Erythroblast (primary cell): ENCODE measurements around the gene FOXL3.

Experiments used
- DNase-seq, 2 experiments: peaks; one replicate each; lab custom pipeline; 2025; lab: John Stamatoyannopoulos, UW
- GATA1 ChIP-seq: IDR thresholded peaks from 2 replicates; pipeline ENCODE4 v1.6.1; 2011; ENCODE audit warnings: low read depth, mild to moderate bottlenecking, control low read depth, low read length, moderate library complexity
- POLR2A ChIP-seq: IDR thresholded peaks from 2 replicates; pipeline ENCODE4 v1.6.1; 2011; ENCODE audit warnings: mild to moderate bottlenecking, low read length

Gene FOXL3

DNA sequence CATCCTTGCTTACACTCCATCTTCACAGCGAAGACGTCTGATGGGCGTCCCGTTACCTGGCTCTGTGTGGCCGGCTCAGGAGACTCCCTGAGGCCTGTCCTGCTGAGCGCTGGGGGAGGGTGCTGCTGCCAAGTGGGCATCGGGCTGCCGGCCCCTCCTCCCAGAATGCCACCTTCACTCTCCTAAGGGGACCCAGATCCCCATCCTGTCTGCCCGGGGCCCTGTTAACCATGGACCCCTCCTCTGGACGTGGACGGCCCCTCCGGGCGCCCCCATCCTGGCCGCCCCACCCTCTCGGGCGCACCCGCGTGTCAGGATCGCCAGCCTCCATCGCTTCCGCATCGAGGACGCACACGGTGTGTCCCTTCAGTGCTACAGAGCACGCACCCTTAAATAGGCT is 7.3 kb upstream of the FOXL3 start:
- no peak for DNase-seq
- TF ChIP-seq GATA1, result no peak
- TF ChIP-seq POLR2A, result no peak

DNA sequence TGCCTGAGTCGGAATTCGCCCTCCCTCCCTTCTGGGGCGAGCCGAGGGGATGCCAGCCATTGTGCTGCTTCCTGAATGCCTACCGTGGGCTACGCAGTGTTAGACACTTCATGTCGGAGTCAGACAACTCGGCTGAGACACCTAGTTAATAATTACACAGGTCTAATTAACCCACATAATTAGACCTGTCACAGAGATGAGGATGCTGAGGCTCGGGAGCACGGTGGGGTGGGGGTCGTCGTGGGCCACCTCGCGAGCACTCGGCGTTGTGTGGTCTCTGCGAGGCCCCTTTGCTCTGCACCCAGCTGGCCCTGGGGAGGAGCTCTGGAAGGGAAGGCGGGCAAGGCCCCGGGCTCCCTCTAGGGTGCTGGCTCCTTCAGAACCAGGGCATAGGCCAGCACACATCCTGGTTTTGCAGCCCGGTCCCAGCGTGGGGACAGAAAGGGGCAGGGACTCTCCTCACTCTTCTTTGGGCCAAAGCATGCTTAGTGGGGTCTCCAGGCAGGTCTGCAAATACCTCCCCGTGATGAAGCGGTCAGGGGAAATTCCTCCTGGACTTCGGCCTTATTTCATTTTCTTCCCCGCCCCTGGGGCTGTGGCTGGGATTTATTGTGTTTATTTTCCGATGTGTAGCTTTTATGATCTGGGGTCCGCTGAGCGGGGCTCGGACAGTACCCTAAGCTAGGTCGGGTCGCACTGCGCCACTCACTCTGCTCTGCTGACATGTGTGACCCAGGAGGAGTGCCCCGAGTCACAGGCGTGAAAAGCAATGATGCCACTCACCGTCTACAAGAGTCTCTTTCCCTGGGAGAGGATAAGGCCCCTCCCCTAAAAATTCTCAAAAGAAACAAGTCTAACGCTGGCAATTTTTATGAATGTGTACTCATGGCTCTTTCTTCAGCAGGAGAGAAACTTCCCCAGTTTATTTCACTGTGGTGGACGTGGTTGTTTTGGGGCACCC is 4.9 kb upstream of the FOXL3 start:
- TF ChIP-seq GATA1 (no peak), POLR2A (no peak)
- no peak for DNase-seq

DNA sequence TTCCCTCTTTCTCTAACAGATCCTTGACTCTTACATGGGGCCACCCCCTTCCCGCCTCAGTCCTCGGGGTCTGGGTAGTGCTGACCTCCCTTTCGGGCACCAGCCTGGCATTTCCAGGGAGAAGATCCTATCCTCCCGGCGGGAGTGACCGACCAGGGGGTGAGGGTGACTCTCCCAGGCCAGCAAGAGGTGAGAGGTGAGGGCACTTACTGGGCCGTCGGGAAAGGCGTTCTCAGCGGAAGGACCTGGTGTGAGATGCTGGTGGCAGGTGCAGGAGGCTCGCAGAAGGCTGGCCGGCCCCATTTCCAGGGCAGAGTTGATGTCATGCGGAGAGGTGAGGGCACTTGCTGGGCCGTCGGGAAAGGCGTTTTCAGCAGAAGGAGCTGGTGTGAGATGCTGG is 4.2 kb upstream of the FOXL3 start:
- DNase-seq, result no peak
- TF ChIP-seq POLR2A (no peak), GATA1 (no peak)

DNA sequence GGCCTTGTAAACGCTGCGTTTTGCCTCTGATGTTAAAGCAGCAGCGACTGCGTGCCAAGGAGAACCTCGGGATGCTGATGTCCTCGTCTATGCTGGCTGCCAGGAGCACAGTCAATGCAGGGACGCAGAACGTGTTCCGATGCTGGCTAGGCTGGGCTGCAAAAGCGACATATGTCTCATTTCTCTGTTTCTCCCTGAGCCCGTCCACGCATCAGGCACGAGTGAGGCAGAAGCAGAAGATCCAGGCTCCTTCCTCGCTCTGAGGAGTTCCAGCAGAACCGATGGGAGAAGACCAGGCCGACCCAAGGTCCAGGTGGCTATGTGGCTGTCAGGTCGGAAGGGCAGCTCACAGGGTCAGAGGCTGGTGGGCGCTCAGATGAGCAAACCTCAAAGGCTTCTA is 3.7 kb upstream of the FOXL3 start:
- no peak for TF ChIP-seq POLR2A
- TF ChIP-seq GATA1, result no peak
- DNase-seq, result no peak

DNA sequence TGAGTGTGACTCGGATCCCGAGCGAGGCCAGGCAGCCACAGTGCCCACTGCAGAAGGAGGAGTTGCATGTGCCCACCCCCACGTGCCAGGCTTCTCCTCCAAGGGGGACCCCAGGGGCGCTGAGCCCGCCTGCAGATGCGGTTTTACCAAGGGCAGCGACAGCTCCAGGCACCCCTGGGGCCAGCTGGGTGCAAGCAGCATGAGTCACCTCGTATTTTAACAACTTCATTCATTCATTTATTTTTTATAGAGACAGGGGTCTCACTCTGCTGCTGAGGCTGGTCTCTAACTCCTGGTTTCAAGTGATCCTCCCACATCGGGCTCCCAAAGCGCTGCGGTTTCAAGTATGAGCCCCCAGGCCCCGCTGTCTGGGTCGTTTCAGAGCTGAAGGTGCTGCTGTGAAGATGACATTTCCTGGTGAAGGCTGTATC is 1.3 kb upstream of the FOXL3 start:
- no peak for DNase-seq
- TF ChIP-seq POLR2A (no peak), GATA1 (no peak)

DNA sequence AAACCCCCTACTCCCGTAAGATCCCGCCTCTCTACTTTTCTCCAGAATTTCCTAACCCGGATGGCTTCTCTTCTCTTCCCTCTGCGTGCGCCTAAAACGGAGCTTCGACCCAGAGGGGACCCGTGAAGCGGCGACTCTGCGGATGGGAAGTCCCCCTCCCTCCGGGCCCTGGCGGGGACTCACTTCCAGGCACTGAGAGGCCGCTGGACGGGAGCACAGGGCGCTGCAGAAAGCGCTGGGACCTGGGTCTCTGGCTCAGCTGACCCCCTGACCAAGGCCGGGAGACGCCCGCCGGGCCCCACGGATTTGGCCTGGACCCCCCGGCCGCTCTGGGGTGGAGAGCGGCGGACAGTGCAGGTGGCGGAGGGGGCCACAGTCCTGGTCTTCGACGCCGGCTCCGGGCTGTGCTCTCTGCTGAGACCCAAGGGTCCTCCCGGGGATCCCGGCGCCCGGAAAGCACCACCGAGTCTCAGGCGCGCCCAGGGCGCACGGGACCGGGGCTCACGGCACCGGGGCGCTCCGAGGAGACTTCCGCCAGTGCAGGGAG is 688 bp upstream of the FOXL3 start:
- TF ChIP-seq GATA1, result no peak
- TF ChIP-seq POLR2A, result no peak
- DNase-seq, result no peak

DNA sequence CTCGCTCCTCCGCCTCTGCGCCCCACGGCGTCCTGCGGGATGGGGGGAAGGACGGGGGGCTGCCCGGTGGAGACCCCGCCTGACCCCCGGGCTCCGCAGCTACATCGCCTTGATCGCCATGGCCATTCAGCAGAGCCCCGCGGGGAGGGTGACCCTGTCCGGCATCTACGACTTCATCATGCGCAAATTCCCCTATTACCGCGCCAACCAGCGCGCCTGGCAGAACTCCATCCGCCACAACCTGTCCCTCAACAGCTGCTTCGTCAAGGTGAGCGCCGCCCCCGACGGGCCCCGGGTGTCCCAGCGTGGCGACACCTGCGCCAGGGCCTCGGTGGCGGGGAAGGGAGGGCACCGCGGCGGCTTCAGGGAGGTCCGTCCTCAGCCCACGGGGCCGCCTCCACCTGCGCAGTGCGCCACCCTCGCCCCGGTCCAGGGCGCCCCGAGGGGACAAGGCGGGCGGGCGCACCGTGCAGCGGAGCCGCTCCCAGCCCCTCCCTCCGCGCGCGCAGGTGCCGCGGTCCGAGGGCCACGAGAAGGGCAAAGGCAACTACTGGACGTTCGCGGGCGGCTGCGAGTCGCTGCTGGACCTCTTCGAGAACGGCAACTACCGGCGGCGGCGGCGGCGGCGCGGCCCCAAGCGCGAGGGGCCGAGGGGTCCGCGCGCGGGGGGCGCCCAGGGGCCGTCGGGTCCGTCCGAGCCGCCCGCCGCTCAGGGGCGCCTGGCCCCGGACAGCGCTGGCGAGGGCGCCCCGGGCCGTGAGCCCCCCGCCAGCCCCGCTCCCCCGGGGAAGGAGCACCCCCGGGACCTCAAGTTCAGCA is 793 bp downstream of the FOXL3 start:
- TF ChIP-seq POLR2A (no peak), GATA1 (no peak)
- no peak for DNase-seq

DNA sequence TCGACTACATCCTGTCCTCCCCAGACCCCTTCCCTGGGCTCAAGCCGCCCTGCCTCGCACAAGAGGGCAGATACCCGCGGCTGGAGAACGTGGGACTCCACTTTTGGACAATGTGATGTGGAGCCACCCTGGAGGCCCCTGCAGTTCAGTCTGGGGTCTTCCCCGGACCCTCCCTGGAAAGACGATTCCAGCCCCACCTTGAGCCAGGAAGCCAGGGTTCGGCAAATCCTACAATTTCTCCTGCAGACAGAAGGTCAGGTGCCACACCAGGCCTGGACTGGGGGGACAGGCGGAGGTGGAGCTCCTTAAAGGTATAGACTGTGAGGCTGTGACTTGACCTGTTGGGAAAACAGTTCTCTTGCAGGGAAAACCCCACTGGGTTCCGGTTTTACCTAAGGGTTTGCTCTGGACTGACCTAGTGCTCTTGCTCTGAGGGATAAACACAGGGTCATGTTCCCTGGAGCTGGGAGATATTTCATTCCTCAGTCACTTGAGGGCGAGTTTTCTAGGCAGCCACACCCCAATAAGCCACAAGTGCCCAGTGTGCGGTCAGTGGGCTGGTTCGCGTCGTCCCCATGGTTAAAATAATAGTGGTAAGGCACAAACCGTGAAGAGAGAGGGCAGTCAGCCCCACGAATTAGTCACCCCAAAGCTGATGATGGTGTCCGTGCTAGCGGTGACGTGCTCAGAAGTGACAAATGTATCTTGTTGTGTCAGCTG is 1.6 kb downstream of the FOXL3 start:
- DNase-seq, result no peak

DNA sequence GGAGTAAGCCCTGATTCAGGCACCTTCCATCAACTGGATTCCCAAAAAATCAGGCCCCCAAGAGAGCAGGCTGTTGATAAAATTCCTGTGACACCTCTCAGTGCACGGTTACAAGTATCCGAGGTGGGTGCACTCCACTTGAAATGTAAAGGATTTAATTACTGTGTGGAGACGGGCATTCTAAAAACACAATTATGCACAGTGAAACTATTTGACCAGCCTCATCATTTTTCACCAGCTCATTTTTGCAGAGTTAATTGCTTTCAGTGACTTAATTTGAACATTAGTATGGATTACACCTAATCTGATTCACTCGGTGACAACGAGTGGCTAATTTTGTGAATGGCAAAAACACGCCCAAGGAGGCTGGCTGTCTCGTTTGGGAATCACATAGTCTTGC is 2.3 kb downstream of the FOXL3 start:
- TF ChIP-seq GATA1 (no peak), POLR2A (no peak)
- DNase-seq, result no peak

More for the DNA sequence above, 1.6 kb downstream of the FOXL3 start:
- TF ChIP-seq GATA1 (no peak), POLR2A (no peak)

DNA sequence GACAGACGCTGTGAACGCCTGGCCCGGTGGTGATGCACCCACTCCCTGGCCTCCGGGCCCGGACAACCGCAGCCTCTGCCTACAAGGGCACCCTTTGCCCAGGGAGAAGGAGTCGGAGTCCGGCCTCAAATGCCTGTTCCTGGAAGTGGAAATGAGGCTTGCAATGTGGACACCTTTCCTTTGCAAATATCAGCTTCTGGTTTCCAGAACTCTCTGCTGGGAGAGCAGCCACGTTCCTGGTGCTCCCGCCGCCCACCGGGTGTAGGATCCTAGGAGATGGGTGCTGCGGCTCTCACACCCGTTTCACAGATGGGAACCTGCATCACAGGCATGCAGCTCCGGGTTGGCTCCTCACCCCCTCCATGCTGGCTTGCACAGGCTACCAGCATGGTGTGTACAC is 2.9 kb downstream of the FOXL3 start:
- TF ChIP-seq POLR2A, result no peak
- no peak for TF ChIP-seq GATA1
- no peak for DNase-seq

DNA sequence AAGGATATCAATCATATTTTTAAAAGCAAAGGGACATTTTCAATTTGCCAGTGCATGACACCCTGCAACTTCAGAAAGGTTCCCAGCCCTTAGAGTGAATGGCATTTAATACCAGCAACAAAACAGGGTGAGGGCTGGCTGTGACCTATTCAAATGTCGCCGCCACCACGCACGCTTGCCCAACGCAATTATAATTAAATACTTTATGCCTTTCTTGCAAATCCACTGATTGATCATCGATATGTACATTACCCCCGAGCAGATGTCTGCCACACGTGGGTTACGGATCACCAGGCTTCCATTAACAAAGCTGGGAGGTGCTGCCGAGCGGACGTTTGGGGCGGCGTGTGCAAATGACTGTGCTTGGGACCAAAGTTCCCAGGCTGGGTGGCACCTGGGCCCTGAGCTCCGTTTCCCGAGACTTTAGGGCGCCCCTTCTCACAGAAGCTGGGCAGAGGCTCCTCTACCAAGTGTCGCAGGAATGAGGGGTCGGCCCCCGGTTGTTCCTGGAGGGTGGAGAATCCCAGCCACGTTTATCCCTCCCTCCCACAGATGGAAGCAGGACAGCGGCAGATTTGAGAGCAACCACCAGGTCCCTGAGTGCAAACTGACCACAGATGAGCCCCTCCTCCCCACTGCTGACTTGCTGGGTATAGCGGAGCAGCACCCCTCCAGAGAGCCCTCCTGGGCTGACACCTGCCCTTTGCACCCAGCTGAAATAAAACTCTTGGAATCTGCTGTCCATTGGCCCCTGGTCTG is 3.9 kb downstream of the FOXL3 start:
- TF ChIP-seq GATA1 (no peak), POLR2A (no peak)
- no peak for DNase-seq

DNA sequence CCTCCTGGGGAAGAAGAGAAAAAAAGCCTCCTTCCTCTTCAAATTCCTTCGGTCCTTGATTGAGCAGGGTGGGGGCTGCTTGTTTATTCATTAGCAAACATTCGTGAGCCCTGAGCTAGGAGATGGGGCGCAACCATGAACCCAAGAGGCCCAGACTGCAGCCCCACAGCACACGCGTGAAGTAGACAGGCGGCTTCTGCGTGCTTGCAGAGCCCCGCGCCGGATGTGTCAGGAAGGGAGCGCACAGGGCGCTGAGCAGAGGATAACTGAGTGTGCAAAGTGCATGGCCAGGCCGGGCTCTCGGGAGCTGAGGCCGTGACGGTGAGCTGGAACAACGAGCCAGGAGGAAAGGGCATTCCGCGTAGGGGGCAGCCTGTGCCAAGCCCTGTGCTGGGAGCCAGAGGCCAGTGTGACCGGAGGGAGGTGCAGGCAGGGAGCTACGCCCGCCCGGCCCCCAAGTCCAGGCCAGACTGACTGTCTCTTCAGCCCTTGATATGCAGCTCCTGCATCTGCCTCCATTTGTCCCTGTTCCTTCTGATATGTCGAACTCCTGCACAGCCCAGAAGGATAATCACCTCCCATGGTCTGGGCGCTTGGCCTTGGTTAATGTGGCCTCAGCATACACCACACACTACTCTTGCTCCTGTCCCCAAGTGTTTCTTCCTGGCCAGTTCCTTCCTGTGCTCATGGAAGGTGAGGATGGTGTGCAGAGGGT is 4.6 kb downstream of the FOXL3 start:
- no peak for DNase-seq
- TF ChIP-seq GATA1 (no peak), POLR2A (no peak)
